GM18498 (cell line): ENCODE measurements around the gene IGF1R.

ENCODE experiments used
- ATAC-seq: cut with Tn5 transposase; IDR thresholded peaks from one replicate; pipeline ENCODE4 v1.9.1; 2021; ENCODE audit warnings: mild to moderate bottlenecking, moderate library complexity; ENCODE audit not compliant: unreplicated experiment

The IGF1R gene

DNA sequence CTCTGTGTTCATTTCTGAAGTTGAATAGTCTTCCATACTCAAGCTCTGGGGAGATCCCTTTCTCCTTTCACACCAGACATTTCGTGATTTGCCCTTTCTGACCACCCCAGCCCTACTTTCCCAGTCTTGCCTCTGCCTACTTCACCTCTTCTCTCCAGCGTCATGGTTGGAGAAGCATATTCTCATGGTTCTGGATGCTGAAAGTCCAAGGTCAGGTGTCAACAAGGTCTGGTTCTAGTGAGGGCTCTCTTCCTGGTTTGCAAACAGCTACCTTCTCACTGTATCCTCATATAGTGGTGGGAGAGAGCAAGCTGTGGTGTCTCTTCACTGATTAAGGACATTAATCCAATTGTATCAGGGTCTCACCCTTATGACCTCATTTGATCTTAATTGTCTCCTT is 169.4 kb downstream of the IGF1R start:
- no peak for ATAC-seq

DNA sequence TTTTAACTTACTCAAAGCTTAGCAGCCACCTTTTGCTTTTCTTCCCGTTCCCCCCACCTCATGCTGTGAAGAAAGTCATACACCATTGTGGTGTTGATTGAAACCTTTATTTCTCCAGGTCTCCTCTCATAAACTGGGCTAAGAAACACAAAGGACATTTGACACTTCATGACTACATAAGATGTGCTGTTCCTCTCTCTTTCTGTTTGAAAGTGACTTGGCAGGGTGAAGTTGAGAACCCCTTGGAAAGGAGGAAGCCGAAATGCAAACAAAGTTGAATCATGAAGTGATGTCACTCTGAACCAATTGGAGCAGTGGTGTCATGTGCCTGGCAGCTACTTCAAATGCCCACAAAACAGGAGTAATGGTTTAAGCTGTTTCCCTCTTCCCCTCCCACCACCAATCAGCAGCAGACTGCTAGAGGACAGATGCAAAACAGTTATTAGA is 174.7 kb downstream of the IGF1R start:
- no peak for ATAC-seq

DNA sequence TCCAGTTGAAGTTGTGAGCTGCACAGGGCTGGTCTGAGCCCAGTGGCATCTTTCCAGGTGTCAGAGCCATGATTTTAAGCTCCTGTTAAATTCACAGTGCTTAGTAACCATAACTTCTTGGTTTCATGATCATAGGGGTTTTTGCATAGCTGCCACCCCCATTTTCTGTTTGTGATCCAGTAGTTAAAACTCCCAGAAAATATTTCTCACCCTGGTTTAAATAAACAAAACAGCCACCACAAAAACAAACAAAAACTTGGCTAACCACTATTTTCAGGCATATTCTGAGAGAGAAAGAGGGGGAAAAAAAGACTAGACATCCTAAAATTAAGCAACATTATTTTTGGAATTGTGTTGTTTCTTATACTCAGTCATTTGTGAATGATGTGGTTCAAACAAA is 175.3 kb downstream of the IGF1R start:
- ATAC-seq, result no peak

DNA sequence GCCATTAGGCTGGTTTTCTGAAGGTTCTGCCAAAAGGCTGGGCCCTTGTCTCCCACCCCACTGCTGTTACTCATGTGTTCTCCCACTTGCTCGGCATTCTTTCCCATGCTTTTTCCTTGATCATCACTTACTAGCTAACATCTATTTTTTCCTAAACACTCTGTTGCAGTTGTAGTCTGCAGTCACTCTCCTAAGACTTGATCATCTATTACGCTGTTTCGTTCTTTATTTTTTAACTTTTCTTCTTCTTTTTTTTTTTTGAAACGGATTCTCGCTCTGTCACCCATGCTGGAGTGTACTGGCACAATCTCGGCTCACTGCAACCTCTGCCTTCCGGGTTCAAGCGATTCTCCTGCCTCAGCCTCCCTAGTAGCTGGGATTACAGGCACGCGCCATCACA is 176.3 kb downstream of the IGF1R start:
- no peak for ATAC-seq

DNA sequence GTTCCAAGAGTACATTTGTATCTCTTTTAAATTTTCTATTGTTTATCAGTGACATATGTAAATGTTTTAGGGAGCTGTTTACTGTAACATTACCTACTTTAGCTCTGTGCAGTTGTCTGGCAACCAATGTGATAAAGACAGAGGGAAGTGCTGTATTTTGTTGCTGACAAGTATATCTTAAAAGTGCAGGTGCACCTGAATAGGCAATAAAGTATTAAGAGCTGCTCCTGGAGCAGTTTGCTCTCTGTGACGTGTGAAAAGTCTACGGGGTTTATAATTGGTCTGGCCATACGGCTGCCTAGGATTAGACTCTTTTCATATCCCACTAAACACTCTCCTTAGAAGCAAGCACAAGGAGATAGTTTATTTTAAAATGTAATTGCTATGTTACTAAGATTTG is 178.3 kb downstream of the IGF1R start:
- ATAC-seq, result no peak

DNA sequence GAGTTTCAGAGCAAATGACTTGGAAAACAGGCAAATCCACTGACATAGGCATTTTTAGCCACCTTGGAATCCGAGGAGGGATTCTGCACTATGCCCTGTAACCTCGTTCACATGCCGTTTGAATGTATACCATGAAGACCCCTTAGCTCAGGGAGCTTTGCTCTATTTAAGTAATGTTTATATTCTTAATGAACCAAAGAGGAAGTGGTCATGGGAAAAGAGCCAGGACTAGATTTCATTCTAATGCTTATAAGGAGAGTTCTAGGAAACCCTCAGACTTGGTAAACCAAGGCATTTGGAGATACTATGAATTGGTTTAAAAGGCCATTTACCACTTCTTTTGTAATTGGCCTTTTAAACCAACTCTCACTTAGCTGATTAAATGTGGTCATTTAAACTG is 178.9 kb downstream of the IGF1R start:
- no peak for ATAC-seq

DNA sequence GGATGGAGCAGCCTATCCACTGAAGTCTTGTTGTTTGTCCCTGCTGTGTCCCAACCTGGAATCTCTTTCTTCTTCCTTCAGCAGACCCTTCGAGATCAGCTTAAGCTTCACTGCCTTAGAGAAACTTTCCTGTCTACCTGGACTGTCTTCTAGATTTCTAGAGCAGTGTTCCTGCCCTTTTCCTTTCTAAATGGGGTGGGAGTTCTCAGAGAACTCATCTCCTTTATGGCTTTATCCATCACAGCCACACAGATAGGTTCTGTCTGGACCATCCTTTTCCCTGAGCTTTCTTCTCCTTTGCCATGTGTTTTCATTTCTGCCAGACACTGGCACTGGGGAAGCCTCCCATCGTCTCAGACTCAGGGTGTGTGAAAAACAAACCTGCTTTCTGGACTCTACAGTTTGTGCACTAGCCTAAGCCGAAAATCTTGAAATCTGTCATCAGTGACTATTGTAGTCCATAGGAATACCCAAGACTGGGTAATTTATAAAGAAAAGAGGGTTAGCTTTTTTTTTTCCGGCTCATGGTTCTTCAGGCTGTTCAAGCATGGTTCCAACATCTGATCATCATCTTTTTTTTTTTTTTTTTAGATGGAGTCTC is 181.8 kb downstream of the IGF1R start:
- no peak for ATAC-seq

DNA sequence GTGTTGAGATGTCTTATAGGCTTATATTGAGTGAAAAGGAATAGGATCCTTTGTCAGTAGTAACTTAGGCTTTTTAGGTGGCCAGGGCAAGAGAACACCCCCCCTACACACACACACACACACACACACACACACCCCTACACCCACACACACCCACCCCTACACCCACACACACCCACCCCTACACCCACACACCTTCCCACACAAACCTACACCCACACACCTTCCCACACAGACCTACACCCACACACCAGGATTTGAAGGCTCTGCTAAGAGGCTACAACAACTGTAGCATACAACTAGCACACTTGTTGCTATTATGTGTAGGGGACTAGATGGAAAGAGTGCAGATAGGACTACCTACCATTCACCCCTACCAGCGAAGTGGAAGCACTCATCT is 186.6 kb downstream of the IGF1R start:
- ATAC-seq, result no peak

DNA sequence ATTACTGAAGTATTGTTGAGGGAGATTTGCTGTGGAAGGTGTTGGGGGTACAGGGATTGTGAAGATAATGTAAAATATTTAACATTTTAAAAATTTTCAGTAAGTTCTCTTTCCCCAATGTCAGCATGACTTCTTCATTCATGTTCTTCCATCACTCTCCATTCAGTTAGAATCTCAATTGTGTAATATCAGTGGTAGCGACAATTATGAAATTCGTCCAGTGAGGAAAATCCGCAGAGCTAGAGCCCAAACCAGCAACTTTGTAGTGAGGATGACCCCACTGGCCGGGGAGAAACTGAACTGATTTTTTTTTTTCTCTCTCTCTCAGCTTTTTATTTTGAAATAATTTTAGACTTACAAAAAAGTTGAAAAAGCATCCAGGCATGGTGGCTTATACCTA is 187.5 kb downstream of the IGF1R start:
- no peak for ATAC-seq

DNA sequence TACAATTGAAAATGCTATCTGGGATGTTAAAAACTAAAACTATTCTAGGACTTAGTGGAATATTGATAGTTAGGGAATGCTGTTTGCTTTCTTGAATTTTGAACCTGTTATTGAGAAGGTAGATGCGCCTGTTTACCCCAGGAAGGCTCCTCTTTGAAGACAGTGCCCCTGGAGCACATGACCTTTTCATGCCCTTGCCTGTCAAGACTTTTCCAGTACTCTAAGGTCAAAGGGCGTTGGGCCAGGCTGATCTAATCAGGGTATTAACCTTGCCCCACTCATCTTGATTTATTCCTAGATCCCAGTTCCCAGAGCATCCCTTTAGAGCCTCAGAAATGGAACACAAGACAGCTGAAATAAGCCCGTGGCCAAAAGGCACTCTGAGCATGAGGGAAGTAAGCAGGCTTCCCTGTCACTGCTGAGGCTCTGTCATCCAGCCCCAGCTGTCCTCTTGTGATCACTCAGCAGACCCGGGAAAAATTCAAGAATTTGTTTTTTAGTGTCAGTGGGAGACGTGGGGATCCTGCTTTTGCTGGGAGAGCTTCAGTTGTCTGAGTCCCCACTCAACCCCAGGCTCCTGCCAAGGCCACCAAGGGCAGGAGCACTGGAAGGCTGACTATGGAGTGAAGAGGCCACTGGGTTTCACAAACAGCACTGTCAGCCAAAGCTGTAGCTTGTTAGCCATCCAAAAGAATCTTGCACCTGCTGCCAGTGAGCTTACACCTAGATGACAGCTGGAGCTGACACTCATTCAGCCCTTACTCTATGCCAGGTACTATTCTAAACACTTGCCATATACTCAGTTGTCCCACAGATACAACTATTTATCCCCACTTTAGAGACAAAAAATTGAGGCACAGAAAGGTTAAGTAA is 190.3 kb downstream of the IGF1R start:
- ATAC-seq, result no peak

DNA sequence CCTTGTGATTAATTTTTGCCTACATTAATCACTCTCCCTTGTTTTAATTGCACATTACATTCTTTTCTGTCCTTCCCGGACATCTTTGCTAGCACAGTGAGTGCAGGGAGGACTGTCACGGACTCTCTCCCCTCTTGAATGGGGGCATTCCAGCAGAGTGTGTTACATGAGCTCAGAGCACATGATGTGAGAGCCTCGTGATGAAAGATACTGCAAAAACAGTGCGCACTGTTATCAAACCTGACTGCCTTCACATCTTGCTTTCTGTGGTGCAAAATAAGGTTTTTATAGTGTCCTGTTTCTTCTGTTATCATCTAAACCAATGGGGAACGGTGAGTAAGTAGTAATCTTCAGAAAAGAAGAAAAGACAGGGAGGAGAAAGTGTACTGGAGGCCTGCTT is 191.7 kb downstream of the IGF1R start:
- no peak for ATAC-seq

DNA sequence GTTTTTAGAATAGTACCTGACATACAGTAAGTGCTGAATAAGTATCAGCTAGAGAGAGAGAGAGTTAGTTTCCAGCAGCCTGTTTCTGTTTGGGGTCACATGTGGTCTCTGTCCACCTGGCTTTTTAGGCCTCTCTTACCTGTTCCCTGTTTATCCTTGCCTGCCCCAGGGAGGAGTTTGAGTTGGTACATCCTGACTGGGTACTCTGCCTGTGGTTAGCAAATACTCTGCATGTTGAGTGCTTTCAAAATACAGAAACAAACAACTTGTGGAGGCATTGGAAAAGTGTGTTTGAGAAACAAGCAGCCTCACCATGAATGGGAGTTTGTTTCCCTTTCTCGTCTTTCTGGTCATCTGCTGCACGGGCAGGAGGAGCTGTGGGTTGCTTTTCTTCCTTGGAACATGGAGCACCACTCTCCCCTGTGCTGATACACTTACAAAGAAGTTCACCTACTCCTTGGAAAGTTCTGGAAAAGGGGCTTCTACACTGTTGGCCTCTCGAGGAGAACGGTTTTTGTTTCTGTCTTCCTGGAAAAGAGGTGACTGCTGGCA is 193.2 kb downstream of the IGF1R start:
- ATAC-seq, result no peak

DNA sequence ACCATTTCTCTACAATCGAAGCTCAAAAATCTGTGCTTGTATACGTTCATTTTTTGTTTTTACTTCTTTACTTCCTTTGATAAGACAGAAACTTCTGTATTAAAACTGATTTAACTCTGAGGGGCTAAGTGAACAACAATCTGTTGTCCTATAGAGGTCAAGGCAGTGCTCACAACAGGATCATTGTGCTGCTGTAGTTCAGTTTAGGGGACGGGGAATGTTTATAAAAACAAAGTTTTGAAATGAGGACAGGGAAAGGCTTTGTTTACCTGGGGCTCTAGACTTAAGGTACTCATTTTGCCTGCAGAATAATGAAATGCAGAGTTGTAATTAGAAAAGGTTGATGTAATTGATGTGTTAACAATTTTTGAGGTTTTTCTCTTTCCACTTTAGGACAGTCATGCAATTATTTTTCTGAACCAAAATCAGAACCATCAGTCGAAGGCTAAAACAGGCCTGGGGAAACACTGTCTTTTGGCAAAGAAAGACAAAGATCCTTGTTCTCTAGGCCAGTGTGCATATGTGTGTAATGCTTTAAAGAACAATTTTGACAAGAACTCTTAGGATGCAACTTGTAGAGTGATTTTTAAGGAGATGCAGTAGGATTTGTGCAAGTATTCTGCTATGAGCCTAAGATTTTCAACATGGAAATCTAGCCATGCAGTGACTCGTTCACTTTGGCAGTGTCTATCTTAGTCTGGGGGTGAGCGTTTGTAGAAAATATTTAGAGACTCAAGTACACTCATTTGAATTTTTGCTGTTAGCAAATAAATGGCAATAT is 194.0 kb downstream of the IGF1R start:
- no peak for ATAC-seq

DNA sequence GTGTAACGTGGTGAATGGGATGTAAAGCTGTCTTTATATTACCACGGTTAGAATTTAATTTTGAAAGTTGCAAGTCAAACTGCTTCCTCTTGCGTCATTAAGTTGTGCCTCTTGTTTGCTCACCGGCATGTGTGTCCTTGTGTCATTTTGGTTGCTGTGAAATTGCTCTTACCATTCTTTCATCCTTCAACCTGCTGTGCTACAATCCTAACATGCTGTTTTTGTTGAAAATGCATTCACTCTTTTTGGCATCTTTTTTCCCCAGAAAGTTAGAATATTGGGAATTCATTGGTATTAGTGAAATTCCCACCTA is 194.6 kb downstream of the IGF1R start:
- no peak for ATAC-seq

DNA sequence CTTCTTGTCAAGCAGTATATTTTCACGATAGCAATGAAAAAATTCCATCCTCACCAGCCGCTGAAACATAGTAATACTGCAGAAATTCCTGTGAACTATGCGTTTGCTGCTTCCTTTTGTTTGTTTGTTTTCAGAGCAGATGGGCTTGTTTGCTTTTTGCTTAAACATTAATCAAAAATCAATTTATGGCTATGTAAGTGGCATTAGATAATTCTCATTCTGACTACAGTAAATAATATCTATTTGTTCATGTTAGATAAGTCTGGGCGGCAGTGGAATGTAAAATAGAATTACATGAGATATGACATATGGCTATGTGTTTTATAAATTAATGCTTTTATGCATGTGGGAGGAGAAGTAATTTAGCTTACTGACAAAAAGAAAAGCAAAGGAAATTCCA is 195.5 kb downstream of the IGF1R start:
- no peak for ATAC-seq

DNA sequence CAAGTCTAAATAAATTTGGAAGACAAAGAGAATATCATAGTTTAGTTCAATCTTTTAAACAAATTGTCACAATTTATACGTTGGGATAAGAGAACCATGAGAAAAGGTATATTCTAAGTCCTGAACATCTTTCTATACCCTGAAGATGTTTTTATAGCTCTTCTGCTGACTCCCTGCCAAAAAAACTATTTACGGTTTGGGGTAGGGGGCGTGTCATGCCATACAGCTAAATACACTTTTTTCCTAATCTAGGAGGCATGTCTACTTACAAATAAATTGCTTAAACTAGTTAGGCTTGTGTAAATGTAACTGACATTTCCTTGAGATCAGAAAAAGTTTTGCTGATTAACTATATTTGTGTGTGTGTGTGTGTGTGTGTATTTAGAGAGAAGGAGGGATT is 195.9 kb downstream of the IGF1R start:
- ATAC-seq, result no peak

DNA sequence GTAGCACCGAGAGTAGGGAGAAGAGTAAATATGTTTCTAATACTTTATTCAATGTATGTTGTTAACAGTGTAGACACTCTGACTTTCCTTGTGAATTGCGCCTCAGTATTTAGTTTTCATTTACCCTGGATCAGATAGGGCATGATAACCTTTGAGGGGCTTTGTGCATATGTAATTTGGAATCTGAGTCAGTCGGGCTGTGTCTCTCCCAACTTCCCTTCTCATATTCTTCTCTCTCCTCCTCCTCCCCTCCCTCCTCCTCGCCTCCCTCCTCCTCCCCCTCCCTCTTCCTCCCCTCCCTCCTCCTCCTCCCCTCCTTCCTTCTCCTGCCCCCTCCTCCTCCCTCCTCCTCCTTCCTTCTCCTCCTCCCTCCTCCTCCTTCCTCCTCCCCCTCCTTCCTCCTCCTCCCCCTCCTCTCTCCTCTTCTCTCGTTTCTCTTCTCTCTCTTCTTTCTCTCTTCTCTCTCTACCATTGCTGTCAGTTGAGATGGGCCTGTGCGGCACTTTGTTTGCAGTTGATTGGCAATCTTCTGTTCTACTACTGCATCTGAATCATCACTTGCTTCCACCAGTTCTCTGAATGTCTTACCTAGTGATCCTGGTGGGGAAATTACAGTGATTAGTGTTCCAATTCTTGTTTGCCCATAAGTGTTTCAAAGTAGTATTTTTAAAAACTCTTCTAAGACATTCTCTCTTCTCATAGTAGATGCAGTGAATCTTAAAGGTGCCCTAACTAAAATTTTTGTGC is 197.0 kb downstream of the IGF1R start:
- no peak for ATAC-seq

DNA sequence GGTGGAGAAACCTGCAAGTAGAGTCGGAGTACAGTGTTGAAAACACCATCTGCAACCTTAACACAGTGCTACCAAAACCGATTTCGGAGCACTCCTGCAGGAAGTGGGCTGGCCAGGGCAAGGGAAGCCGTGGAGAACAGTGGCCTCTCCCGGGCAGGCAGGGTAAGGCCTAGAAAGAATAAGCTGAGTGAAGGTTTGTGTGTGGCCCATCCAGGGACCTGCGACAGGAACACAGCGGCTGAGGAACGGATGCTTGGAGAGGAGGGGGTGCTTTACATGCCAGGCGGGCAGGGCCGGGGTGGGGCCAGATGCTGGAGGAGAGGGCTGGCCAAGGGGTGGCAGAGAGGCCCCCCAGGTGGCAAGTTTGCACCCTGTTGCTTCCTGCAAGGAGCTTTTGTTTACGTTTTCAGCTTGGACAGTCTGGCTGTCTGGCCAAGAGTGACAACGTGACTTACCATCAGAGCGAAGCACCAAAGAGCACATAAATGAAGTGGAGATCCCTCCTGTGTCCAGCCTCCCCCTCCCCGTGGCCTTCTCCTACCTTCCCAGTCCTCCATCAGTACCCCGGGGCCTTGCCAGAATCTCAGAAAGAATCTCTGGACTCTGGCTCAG is 202.7 kb downstream of the IGF1R start:
- peak; percentile 37 for ATAC-seq

DNA sequence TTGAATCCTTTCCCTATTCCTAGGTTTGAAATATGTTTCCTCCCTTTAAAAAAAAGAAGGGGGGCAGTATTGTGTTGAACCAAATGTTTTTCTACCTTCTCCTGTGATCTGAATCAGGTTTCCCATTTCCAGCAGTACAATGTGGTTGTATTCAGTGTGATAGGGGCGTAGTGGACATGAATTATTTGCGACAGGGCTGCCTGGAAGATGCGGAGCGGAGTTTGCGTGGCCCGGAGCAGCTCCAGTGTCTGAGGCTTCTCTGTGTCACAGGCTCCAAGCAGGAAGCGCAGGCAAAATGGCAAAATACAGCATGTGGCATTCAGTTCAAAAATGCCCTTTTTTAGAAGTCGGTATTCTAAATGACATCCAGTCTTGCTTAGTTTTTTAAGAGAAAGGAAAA is 204.8 kb downstream of the IGF1R start:
- ATAC-seq, result peak; percentile 24

DNA sequence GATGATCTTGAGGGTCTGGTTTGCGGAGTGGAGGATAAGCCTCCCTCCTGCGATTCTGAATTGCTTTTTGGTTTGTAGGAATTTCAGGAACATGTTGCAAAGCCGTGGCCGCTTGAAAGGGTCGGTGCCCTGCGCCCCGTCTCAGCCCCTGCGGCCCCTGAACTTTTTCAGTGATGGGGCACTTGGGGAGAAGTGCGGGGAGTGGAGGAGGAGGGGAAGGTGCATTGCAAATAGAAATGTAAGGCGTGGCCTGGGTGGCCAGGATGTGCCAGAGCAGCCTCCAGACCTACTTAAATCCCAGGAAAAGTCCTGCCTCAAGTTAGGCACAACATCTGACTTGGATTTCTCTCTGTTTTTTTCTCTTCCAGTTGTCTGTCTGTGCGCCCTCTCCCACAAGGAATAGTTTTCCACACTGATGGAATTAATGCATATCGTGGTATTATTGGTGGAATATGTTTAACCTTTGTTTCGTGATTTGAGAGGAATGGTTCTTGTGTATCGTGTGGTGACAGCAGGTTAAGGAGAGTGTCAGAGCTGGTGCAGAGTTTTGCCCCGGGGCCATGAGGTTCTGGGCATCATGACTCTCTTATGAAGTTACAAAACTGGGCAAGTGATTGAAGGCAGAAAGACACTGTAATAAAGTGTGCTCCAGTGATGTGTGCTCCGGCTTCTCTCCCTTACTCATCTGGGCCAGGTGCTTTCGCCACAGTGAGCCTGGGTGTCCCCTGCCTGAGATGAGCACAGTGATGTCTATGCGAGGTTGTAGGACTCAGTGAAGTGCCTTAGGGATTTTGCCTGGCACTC is 205.5 kb downstream of the IGF1R start:
- no peak for ATAC-seq
